C1 segment of cervical spinal cord (tissue), 14 donors: ENCODE results near the gene WARS2.

Source experiments
- DNase-seq, 14 donors: peaks; one replicate each; lab custom pipeline; 2025; lab: John Stamatoyannopoulos, UW

WARS2 gene

DNA sequence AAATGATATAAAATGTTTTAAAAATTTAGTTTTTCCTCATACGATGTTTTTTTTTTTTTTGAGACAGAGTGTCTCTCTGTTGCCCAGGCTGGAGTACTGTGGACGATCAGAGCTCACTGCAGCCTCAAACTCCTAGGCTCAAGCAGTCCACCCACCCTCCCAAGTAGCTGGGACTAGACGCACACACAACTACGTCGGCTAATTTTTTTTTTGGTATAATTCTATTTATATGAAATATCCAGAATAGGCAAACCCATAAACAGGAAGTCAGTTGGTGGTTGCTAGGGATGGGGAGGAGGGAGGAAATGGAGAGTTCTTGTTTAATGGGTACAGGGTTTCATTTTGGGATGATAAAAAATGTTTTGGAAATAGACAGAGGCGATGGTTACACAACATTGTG lies 56.5 kb downstream of the WARS2 start:
- no peak for DNase-seq

DNA sequence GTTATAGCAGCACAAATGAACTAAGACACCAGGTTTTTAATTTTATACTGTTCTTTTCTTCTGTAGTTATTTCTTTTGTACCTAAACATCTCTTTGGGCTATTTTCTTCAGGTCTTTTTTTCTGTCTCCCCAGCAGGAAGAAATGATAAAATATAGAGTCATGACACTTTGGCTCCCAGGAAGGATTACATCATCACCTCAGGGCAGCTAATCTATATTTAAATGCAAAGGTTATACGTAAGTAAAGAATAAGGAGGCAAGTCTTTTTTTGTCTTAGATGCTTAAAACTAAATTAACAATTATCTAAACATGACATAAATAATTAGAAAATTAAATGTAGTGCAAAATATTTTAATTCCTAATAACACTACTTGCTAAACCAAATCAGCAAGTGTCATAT lies 57.0 kb downstream of the WARS2 start:
- DNase-seq = no peak

DNA sequence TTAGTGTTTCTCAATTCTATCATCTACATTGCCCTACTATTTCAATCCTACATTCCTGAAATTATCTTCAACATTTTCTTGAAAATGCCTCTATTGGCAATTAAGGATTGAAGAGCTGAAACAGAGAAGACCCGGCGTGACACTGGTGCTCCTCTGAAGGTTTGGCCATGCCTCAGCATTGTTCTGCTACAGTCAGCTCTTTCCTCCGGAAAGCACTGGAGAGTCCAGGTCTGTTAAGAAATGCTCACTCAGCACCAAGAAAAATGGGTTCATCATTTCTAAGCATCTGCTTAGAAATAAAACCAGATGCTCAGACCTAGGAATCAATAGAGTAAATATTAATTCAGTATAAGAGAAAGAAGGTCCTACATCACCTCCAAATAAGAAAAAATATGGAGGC lies 58.8 kb downstream of the WARS2 start:
- DNase-seq = peak in 1 of 14 donors; percentile 16

DNA sequence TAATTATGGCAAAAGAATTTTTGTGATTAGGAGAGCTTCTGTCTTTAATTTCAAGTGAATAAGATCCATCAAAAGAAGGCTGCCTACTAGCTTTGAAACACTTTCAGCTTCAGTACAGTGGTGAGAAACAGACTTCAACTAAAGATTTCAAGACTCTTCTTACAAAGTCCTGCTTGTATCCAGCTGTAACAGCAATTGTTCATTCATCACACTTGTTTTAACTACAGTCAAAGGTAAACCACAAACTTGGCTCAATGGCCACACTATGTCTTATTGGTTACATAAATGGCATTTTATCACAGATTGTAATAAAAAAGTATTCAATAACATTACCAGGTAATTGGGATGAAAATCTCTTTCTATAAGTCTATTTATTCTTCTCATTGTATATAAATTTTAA lies 59.2 kb downstream of the WARS2 start:
- no peak for DNase-seq

DNA sequence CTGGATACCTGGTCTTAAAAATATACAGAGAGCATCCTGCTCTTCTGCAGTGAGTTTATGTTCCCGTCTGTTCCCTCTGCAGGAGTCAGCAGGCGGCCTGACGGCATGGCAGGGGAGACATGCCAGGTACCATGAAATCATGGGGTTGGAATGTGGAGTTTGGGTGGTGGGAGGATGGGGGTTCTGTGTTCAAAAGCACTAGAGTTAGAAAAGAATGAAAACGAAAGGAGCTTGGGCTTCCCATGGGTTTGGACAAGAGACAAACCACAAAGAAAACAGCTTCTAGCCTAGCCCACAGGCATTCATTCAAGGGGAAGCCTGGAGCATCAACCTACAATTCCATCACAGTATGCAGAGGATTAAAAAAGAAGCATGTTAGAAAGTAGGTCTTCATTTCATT lies 59.9 kb downstream of the WARS2 start:
- DNase-seq = peak in 2 of 14 donors; percentile 0 to 73

DNA sequence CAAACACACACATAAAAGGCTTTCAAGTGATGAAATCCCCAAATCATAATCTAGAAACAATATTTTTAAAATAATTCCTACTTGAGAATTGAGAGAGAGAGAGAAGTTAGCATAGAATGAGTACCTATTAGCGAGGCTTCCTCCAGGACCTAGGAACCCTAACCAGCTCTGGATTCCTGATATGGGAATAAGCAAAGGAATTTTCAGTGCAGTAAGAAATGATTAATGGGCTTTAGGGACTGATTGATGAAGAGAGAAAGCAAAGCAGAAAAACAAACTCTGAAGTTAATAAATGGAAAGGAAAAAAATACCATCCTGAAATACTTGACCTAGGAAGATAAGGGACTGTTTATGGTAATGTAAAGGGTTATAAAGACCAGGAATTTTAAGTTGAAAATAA lies 60.6 kb downstream of the WARS2 start:
- no peak for DNase-seq

DNA sequence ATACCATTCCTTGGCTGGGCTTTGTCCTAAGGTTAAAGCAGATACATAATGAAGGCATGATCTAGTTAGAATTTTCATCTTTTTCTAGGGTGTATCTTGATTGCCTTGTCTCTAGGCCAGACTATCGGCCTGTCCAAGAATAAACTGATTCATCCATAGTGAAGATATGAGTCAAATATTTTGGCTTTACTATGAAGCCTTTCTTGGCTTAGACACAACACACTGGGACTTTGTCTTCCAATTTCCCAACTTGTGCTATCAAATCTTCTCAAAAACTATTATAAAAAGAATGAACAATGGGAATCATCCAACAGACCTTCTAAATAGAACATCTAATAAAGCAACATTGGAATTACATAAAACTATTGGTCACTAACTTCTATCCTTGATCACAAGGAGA lies 64.8 kb downstream of the WARS2 start:
- DNase-seq = no peak

DNA sequence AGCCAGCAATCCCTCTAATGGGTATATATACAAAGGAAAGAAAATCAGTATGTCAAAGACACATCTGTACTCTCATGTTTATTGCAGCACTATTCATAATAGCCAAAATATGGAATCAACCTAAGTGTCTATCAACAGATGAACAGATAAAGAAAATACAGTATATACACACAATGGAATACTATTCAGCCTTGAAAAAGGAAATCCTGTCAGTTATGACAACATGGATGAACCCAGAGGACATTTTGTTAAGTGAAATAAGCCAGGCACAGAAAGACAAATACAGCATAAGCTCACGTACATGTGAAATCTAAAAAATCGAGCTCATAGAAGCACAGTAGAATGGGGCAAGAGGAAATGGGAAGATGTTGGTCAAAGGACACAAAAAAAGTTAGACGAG lies 69.1 kb downstream of the WARS2 start:
- no peak for DNase-seq

DNA sequence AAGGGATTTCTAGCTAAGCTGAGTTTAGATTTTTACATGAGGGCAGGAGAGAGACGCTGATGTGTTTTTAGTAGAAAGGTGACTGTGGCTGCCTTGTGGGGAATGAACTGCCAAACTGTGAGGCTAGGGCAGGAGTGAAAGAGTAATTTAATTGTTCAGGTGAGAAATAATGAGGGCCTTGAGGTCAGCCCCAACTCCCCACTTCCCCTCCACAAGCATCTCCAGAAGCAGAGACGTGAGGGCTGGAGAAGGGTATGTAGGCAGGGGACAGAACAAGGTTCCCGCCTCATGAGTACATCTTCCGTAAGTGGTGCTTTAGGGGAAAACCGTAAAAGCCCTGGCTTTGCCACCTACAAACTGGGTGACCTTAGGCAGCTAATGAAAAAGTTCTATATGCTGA lies 70.8 kb downstream of the WARS2 start:
- DNase-seq = no peak

DNA sequence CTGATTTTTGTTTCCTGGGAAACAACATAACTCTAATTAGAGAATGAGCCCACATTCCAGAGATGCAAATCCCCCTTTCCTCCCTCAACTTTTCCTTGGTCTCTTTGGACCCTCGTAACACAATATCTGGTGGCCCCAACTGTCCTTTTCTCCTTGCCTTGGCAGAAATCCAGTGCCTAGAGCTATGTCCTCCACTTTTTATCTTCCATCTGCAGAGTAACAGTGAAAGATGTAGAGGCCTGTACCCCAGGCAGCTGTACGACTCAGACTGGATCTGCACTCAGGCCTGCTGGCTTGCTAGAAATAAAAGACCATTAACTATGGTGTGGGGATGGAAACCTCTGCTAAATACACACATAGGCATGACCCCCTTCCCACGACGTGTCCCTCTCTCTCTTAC lies 72.0 kb downstream of the WARS2 start:
- DNase-seq = no peak

DNA sequence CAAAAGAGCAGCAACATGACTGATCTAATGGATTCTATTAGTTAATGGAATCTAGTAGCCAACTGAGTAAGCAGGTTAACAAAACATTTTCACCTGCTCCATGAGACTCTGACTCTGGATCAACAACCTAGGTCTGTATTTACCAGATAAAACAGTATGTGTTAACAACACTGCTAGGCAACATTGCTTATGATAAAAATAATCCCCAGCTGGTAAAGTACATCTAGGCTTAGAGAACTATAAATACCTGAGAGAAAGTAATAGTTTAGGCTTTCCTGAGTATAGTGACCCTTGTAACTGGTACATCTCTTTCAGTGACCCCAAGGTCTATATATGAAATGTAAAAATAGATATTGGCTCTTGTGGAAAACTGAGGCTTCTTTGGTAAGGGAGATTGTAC lies 78.8 kb downstream of the WARS2 start:
- no peak for DNase-seq

DNA sequence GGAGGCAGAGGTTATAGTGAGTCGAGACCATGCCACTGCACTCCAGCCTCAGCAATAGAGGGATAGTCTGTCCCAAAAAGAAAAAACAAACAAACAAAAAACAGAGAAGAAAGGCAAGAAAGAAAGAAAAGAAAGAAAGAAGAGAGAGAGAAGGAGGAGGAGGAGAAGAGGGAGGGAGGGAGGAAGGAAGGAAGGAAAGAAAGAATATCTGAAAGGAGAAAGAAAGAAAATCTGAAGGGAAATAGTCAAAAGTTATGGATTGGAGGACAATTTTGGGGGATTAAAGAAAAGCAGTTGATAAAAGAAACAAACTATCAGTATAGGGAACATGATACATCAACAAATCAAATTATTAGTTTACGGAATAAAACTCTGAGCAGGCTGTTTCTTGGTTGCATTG lies 84.9 kb downstream of the WARS2 start:
- DNase-seq = no peak

DNA sequence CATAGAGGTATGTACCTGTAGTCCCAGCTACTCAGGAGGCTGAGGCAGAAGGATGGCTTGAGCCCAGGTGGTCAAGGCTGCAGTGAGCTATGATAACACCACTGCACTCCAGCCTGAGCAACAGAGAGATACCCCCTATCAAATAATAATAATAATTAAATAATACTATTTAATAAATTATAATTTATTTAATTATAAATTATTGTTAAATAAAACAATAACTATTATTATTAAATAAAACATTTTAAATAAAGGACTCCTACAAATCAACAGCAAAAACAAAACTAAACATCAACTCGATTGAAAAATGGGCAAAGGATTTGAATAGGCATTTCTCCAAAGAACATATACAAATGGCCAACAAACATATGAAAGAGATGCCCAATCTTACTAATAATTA lies 86.5 kb downstream of the WARS2 start:
- DNase-seq = no peak

DNA sequence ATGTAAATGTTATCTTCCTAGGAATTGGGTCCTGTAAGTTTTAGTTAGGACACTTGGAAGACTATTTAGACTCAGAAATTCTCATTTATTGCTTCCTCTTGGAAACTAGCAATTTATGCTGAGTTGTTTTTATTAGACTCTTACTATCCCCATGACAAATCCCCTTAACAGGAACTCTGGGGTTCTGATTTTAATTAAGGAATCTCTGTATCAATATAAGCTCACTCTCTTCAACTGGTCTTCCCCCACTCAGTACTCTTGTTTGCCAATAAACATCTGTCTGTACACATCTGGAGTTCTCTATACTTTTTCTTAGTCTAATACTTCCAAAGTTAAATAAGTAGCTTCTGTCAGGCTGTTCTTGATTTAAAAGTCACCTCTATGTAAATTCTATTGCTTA lies 88.2 kb downstream of the WARS2 start:
- DNase-seq = no peak

DNA sequence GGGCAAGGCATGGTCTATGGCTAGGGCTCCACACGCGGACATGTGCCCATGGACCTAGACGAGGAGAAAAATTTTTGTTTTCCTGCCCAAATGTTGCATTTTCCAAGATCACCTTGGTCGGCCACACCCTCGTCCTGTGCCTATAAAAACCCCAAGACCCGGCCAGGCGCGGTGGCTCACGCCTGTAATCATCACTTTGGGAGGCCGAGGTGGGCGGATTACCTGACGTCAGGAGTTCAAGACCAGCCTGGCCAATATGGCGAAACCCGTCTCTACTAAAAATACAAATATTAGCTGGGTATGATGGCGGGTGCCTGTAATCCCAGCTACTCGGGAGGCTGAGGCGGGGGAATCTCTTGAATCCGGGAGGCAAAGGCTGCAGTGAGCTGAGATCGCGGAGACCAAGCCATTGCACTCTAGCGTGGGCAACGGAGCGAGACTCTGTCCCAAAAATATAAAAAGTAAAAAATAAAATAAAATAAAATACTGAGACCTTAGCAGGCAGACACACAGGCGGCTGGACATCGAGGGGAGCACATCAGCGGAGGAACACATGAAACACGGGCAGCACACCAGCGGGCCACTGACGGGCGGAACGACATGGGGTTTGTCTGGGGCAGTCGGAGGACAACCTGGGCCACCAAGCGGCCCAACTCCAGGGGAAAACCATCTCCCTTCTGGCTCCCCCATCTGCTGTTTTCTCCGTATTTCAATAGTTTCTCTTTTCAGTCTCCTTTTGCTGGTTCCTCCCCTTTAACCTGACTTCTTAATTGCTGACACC lies 91.6 kb downstream of the WARS2 start:
- no peak for DNase-seq

DNA sequence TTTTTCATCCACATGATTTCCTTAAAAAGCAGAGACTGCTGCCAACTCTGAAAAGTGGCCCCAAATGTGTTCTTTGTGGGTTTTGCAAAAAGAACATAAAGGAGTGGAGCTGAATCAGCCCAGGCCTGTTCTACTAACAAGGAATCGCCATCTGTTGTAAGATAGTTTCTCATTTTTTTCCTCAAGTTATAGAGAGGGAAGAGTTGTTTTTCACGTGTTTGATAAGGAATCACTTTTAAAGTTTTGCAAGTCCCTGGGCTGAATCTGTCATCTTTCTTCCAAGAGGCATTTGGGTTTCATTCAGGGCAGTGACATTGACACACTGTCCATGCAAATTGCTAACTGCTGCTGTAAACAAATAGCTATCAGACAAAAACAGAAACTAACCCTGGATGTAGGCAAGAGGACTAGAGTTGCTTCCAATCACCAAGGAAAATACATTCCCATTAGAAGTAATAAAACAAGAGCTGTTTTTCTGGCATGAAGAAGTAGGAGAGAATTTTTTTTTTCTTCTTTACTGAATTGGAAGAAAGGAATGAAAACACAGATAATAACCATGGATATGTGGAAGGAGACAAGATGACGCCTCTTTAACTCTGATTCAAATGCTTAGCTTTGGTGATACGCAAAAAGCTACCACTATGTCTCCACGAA lies 93.5 kb downstream of the WARS2 start:
- DNase-seq = no peak

DNA sequence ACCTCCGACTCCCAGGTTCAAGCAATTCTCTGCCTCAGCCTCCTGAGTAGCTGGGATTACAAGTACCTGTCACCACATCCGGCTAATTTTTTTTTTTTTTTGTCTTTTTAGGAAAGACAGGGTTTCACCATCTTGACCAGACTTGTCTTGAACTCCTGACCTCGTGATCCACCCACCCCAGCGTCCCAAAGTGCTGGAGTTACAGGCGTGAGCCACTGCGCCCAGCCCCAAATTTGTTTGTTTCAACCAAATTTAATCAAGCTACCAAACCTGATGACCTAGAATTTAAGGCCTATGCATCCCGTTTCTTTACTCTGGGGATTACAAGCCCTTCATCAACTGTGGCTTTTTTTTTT lies 94.0 kb downstream of the WARS2 start:
- no peak for DNase-seq

DNA sequence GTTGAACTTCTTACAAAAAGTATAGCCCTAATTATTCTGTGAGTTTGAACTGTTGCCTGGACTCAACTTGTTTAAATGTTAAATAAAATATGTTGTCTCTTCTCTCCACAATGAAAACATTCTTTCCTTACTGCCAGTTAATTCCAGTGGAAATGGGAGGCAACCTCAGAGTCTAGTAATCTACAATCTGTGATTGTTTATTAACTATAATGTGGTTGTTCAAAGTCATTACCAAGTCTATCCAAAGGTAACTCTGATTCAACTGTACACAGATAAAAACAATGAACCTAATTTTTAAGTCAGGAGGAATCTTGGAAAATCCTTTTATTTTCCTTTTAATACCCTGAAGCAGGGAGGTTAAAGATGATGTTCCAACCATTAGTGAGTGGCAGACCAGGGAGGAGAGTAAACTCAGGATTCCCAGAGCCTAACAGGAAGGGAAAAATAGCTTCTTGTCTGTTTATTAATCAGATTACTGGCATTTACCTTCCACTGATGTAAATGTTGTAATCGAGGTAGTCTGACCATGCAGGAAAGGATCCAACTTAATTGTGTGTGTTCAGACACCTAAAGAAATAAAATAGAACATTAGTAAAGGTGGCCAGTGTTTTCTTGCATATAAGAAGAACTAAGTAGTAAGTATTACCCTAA lies 95.2 kb downstream of the WARS2 start:
- no peak for DNase-seq

DNA sequence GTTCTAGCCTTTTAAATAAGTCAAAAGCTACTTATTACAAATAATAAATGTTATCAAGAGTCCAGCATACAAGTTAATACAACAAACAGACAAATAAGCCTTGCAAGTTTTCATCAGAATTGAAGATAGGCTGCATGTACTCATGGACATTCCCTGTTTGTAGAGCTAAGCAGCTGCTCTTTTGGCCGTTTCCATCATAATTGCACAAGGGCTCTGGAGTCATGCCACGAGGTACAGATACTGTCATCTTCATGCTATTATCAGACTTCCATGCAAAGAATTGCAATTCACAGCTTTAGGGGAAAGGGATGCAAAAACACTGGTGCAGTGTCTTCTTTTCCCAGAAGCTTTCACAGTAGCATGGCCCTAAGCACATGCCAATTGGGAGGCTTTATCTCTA lies 99.5 kb downstream of the WARS2 start:
- DNase-seq = no peak

DNA sequence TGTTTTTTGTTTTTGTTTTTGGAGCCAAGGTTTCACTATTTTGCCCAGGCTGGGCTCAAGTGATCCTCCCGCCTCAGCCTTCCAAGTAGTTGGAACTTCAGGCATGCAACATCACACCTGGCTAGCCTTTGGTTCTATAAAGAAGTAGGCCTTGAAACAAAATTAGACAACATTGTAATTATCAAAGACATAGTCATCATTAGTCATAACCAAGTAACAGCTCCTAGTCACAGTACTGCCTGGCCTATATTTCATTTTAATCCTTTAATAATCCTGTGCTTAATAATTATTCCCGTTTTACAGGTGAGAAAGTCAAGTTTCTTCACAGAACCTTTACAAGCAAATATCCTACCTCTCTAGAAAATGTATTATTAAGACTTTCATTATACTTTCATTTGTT lies 100.0 kb downstream of the WARS2 start:
- no peak for DNase-seq

DNA sequence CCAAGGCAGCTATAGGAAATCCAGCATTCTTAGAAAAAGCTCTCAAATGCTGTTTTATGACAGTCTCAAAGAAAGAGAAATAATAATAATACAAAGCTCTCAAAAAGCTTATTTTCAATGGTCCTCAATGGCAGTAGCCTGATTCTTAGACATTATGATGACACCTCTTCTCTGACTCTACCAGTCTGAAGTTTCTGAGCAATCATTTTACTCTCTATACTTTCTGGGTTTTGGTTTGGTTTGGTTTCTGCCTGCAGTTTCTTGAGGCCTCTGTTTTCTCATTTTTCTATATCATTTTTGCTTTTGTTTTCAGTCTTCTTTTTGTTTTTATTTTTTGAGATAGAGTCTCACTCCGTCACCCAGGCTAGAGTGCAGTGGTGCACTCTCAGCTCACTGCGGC lies 102.1 kb downstream of the WARS2 start:
- no peak for DNase-seq

DNA sequence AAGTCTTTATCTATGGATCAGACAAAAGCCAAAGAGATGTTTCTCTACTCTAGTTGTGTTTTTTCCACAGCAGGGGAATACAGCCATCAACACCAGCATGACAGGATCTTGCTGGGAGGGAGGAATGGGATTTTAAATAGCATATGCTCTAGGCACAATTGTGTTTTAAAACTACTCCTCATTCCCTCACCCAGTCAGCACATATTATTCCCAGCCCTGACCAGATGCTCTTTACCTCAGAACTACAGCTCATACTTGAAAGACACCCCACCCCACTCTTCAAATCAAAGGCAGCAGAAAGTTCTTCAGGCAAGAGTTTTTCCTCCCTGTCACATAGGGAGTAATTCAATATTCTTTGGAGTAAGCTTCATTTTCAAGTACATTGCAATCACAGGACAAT lies 106.1 kb downstream of the WARS2 start:
- no peak for DNase-seq

DNA sequence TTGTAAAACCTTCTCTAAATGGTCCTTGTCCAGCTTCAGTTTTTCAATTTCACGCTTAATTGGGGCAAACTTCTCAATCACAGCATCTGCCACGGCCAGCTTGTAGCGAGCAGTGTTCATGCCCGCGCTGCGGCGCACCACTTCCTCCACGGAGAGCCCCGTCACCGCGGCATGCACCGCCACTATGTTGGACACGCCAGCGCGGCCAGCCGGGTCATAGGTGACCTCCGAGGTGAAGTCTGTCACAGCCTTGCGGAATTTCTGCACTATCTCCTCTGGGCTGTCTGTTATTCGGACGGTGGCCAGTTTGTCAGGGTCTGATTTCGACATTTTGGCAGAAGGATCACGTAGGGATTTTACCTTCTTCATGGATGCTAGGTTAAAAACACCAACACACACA lies 107.5 kb downstream of the WARS2 start:
- DNase-seq = no peak
